Activated B cell treated with CpG ODN at 0.5 μM for 24 hours (primary cell): ENCODE data around the gene MPRIP. TPM values are rescaled to one million over a fixed set of nuclear protein-coding genes. Genes with fewer than 3 reads are reported as not detected.
"Not testable (repeated sequence)": the region's sequence is repeated elsewhere in the genome, so short reads cannot be mapped to it uniquely, and the experiment has no call there.

Experiments used
- ATAC-seq: fragments of 200-7000 bp; cut with Tn5 transposase; one replicate; pipeline ENCODE4 v1.10.0; 2021; ENCODE audit warnings: low read depth, mild to moderate bottlenecking, moderate library complexity
- CTCF ChIA-PET: fragments of 350-600 bp; sonication (Branson Sonifier 250); formaldehyde crosslinking; loops from one replicate; lab custom pipeline; 2021; ENCODE audit warnings: antibody characterized with exemption; lab: Charles Lee
- POLR2A ChIA-PET: fragments of 350-600 bp; sonication (Branson Sonifier 250); formaldehyde crosslinking; loops from one replicate; lab custom pipeline; 2021; ENCODE audit warnings: antibody characterized with exemption; lab: Charles Lee
- DNase-seq: peaks from one replicate; pipeline ENCODE4 v3.0.0; 2022
- H3K27ac Mint-ChIP-seq: one replicate; pipeline ENCODE4 v1.8.0; 2020; ENCODE audit warnings: mixed read lengths
- H3K27me3 Mint-ChIP-seq: one replicate; pipeline ENCODE4 v1.8.0; 2021; ENCODE audit warnings: mixed read lengths
- H3K36me3 Mint-ChIP-seq: one replicate; pipeline ENCODE4 v1.8.0; 2021; ENCODE audit warnings: low read depth, mixed read lengths
- H3K4me1 Mint-ChIP-seq: one replicate; pipeline ENCODE4 v1.8.0; 2021; ENCODE audit warnings: mixed read lengths
- H3K4me3 Mint-ChIP-seq: one replicate; pipeline ENCODE4 v1.8.0; 2020; ENCODE audit warnings: mild to moderate bottlenecking, mixed read lengths
- H3K9me3 Mint-ChIP-seq: one replicate; pipeline ENCODE4 v1.8.0; 2020; ENCODE audit warnings: mixed read lengths
- intact Hi-C: fragments of 100-400 bp; cut with micrococcal nuclease; formaldehyde crosslinking; loops from one replicate; pipeline ENCODE4 v1.15.1; 2024
- total RNA-seq: library from RNA; stranded (reverse); gene quantifications from 2 replicates; pipeline ENCODE4 v1.2.3, GENCODE V29; 2022
- TF ChIP-seq, protein P1 (sequence below): fragments of 200-600 bp; IDR thresholded peaks from one replicate; pipeline ENCODE4 v1.8.0; 2022; ENCODE audit warnings: antibody characterized with exemption, mild to moderate bottlenecking

MPRIP gene
- total RNA-seq, 1 donor from 2014 or later = 231 TPM

DNA sequence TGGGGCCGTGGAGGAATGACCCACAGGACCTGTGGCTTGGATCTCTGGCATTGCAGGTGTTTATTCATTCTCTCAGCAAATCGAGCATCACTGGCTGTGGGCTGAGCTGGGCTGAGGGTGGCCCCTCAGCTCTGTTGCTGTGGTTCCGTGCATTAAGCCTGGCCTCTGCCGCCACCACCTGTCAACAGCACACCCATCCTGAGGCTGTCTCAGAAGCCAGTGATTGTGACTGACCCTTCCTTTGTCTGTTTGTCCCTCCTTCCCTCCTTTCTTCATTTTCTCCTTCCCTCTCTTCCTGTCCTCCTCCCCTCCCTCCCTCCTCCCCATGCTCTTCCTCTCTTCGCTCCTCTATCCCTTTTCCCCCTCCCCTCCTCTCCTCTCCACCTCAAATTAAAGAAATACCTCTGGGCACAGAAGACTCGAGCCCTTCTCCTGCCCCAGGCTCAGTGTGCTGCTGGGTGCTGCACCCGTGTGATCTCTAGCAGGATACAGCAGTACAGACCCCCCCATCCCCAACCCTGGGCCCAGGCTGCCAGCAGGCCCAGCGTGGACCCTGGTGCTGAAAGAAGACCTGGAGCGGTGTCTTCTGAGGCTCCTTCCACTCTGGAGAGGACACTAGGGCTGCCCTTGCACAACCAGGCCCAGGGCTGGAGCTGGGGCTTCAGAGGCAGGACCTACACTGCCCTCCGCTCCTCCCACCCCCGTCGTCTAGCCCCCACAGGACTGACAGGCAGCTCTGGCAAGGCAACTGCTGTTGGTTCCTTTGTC lies 88.0 kb downstream of the MPRIP start:
- no peak for DNase-seq
- intact Hi-C loops = no loop called here
- H3K36me3 Mint-ChIP-seq = peaks cover 79% of the 10 kb centered on the region
- no peaks in the 10 kb centered on the region for H3K27me3 Mint-ChIP-seq
- CTCF ChIA-PET = interaction anchor here (1.0 kb wide), 1 partner anchor 124 kb away, joined by 3 read pairs; no protein-coding TSS in a partner anchor
- H3K4me1 Mint-ChIP-seq = peaks cover 16% of the 10 kb centered on the region
- no peak for ATAC-seq
- TF ChIP-seq, protein P1, sequence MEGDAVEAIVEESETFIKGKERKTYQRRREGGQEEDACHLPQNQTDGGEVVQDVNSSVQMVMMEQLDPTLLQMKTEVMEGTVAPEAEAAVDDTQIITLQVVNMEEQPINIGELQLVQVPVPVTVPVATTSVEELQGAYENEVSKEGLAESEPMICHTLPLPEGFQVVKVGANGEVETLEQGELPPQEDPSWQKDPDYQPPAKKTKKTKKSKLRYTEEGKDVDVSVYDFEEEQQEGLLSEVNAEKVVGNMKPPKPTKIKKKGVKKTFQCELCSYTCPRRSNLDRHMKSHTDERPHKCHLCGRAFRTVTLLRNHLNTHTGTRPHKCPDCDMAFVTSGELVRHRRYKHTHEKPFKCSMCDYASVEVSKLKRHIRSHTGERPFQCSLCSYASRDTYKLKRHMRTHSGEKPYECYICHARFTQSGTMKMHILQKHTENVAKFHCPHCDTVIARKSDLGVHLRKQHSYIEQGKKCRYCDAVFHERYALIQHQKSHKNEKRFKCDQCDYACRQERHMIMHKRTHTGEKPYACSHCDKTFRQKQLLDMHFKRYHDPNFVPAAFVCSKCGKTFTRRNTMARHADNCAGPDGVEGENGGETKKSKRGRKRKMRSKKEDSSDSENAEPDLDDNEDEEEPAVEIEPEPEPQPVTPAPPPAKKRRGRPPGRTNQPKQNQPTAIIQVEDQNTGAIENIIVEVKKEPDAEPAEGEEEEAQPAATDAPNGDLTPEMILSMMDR = no peak
- H3K4me3 Mint-ChIP-seq = no peak overlapping the region
- H3K9me3 Mint-ChIP-seq = no peaks in the 10 kb centered on the region
- H3K27ac Mint-ChIP-seq = no peak overlapping the region
- POLR2A ChIA-PET = interaction anchor here (0.8 kb wide), 1 partner anchor 22 kb away, joined by 4 read pairs; no protein-coding TSS in a partner anchor

- ChIA-PET CTCF (no interaction called here), POLR2A (no interaction called here)
- Mint-ChIP-seq H3K27me3 (no peaks in the 10 kb centered on the region), H3K36me3 (peaks cover 86% of the 10 kb centered on the region), H3K27ac (no peak overlapping the region), H3K9me3 (no peaks in the 10 kb centered on the region), H3K4me3 (no peak overlapping the region), H3K4me1 (peaks cover under 1% of the 10 kb centered on the region)
- ATAC-seq (no peak), DNase-seq (no peak)
- intact Hi-C loops = no loop called here
- TF ChIP-seq, protein P1 = no peak
These were observed 89.6 kb downstream of the MPRIP start for GRCh38 chr17:17131839-17132238.

DNA sequence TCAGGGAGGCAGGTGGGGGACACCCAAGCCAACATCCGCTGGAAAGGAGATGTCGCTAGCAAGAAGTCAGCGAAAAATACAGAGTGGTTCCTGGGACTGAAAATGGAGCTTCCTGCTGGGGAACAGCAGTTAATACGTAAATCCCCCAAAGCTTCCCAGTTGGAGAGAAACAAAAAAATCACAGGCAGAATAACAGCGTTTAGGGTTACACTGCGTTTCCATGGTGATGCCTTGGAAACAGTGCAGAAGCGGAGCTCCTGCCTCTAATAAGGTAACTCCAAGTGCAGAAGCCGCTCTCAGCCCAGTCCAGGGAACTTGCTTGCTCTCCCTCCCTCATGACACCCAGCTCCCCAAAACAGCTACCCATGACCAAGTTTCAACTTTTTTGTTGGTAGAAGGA lies 90.5 kb downstream of the MPRIP start:
- Mint-ChIP-seq H3K27me3 (no peaks in the 10 kb centered on the region), H3K4me3 (no peak overlapping the region), H3K4me1 (no peaks in the 10 kb centered on the region), H3K9me3 (no peaks in the 10 kb centered on the region), H3K36me3 (peaks cover 87% of the 10 kb centered on the region), H3K27ac (no peak overlapping the region)
- DNase-seq = no peak
- ATAC-seq = no peak
- POLR2A ChIA-PET = no interaction called here
- CTCF ChIA-PET = no interaction called here
- TF ChIP-seq, protein P1 = no peak
- intact Hi-C loops = no loop called here

- H3K27ac Mint-ChIP-seq = no peak overlapping the region
- H3K4me1 Mint-ChIP-seq = peaks cover 3% of the 10 kb centered on the region
- CTCF ChIA-PET = no interaction called here
- peaks cover 86% of the 10 kb centered on the region for H3K36me3 Mint-ChIP-seq
- no peaks in the 10 kb centered on the region for H3K27me3 Mint-ChIP-seq
- POLR2A ChIA-PET = interaction anchor here (0.6 kb wide), 1 partner anchor 97 kb away, joined by 3 read pairs; no protein-coding TSS in a partner anchor
- intact Hi-C loops = no loop called here
- TF ChIP-seq, protein P1 = no peak
- no peak overlapping the region for H3K4me3 Mint-ChIP-seq
- ATAC-seq (no peak), DNase-seq (no peak)
- H3K9me3 Mint-ChIP-seq = no peaks in the 10 kb centered on the region
These were observed 92.0 kb downstream of the MPRIP start for GRCh38 chr17:17134051-17134956.

DNA sequence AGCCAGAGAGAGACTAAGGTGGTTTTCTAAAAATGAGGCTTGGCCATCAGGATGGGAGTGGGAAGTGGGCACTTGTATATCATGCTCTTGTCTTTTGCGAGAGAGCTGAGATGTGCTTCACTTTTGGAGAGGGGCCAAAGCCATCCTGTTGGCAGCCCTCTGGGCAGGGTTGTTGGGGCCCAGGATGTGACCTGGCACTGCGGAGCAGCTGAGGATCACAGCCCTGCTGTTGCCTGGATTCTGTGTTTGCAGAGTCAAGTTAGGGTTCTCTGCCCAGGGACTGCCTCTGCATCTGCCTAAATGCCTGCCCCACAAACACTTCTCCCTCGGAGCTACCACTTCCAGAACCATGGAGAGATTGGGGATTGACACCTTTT lies 92.7 kb downstream of the MPRIP start:
- Mint-ChIP-seq H3K4me3 (no peak overlapping the region), H3K4me1 (peaks cover 3% of the 10 kb centered on the region), H3K27ac (no peak overlapping the region), H3K36me3 (peaks cover 87% of the 10 kb centered on the region), H3K9me3 (no peaks in the 10 kb centered on the region), H3K27me3 (no peaks in the 10 kb centered on the region)
- ATAC-seq (no peak), DNase-seq (no peak)
- CTCF ChIA-PET = no interaction called here
- intact Hi-C loops = no loop called here
- TF ChIP-seq, protein P1 = no peak
- POLR2A ChIA-PET = no interaction called here

- H3K27me3 Mint-ChIP-seq, H3K27ac Mint-ChIP-seq, POLR2A ChIA-PET, H3K4me1 Mint-ChIP-seq, ATAC-seq, DNase-seq, H3K4me3 Mint-ChIP-seq, H3K9me3 Mint-ChIP-seq, CTCF ChIA-PET, intact Hi-C loops: not testable (repeated sequence)
- H3K36me3 Mint-ChIP-seq = peaks cover 81% of the 10 kb centered on the region
These were observed 94.0 kb downstream of the MPRIP start for GRCh38 chr17:17136221-17136620.
